K562 (cell line): ENCODE data around the gene ZNF485.

ENCODE experiments used
- ETS1 ChIP-seq: conservative IDR thresholded peaks from 2 replicates; pipeline ENCODE4 v1.6.1; 2011; ENCODE audit warnings: low read depth, mild to moderate bottlenecking, low read length; ENCODE audit not compliant: control insufficient read depth
- SRSF9 ChIP-seq: fragments of 200-400 bp; formaldehyde crosslinking; IDR thresholded peaks from 2 replicates; pipeline ENCODE4 v1.6.1; 2017; ENCODE audit warnings: low read depth, low read length, borderline replicate concordance

- TF ChIP-seq ETS1 = no peak
- no peak for TF ChIP-seq SRSF9
Observed at GRCh38 chr10:43576580-43576979, 29.7 kb upstream of the ZNF485 start.
